HG03175 (cell line): ENCODE measurements around the gene CAPN15.
A peak's percentile ranks its signal among the peaks of the same experiment; 100 is the strongest.

Experiments
- ATAC-seq: cut with Tn5 transposase; IDR thresholded peaks from one replicate; pipeline ENCODE4 v1.9.1; 2021; ENCODE audit warnings: mild to moderate bottlenecking, moderate library complexity; ENCODE audit not compliant: unreplicated experiment

Gene CAPN15

DNA sequence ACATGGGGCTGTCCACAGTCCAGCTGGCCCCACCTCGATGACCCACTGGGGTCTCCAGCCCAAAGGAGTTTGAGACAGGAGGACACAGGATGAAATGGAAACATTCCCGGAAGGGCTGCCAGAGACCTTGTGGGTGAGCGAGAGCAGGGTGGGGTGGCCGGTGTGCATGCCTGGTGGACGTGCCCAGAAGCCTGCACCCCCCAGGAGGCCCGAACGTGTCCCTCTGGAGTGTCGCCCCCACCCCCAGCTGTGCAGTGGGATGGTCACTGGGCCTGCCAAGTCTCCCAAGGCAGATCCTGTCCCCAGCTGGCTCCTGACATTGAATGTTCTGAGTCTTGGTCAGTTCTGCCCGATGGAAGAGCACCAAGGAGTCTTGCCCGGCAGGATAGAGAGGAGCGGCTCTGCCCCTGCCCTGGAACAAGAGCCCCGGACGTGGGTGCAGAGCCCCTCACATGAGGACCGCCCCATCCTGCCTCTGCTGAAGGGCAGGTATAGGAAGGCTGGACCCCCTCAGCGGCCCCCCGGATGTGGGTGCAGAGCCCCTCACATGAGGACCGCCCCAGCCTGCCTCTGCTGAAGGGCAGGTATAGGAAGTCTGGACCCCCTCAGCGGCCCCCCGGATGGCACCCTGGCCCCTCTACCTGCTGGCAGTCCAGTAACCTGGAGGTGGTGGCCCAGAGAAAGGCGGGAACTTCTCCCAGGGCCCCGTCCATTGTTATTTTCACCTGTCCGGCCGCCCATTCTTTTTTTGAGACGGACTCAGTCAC is 3.1 kb upstream of the CAPN15 start:
- no peak for ATAC-seq

DNA sequence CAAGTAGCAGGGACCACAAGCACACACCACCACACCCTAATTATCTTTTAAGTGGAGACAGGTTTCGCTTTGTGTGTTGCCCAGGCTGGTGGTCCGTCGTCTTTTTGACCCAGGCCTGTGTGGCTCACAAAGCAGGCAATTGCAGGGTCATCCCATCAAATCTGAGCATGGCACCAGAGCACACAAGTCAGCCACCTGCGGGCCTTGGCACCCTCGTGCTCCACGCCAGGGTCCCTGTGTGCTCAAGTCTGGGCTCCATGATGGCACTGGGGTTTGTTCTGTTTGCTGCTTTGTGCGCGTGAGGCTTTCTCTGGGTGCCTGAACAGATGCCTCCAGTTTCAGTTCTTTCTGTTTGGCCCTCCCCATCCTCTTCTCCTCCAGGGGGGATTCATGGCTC is 2.4 kb upstream of the CAPN15 start:
- ATAC-seq: no peak

DNA sequence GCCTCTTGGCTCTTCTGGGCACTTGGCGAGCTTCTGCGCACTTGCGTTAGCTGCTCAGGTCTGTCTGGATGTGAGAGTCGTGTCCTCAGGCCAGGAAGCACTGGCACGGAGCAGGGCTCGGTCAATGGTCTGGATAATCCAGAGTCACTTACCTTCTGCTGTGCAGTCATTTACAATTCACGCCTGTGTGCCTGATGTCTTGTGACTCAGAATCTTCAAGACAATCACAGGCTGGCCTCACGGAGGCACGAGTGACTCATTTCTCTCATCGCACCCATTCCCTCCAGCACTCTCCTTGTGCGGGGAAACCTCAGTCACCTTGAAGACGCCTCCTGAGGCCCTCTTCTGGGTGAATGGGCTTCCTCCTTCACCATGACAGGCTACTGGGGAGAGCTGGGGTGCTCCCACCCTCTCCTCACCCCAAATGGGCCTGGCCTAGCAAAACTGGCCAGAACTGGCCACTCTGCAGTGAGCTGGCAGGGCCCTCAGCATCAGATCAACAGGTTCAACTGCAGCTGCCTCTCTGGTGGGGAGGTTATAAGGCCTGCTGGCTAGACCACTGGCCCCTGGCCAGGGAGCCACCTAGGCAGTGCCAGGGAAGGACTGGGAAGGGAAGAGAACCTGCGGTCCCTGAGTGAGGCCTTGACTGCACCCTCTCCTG is 1.9 kb upstream of the CAPN15 start:
- no peak for ATAC-seq

DNA sequence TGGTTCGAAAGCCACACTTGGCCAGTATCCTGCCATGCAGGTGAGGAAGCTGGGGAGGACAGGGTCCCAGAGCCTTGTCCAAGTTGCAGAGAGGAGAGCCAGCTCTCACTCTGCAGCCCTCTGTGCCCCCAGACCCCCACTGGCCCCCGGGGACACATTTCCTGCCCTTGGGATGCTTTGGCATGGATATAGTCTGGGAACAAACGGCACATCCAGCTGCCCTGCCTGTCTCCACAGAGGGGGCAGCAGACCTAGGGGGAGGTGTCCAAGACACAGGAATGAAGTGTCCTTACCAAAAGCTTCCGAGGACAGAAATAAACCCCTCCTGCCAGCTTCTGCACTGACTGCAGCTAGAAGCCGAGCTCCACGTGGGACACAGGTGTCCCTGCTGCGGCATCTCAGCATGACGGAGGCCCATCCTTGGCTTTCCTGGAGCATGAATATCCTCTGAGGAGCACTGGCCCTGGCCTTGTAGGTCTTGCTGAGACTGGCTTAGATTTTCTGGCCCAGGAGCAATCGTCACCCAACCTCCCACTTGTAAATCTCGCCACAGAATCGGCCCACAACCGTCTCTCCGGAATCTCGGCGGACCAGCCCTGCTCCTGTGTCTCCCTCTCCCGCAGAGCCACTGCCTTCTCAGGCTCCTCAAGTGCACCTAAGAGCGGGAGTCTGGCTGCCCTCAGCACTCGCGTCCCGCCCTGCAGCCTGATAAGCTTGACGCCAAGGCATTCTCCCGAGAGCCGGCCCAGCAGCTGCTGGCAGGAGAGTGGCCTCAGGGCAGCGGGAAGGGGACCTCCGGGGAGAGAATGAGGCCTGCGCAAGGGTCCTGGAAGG is 1.1 kb upstream of the CAPN15 start:
- no peak for ATAC-seq

DNA sequence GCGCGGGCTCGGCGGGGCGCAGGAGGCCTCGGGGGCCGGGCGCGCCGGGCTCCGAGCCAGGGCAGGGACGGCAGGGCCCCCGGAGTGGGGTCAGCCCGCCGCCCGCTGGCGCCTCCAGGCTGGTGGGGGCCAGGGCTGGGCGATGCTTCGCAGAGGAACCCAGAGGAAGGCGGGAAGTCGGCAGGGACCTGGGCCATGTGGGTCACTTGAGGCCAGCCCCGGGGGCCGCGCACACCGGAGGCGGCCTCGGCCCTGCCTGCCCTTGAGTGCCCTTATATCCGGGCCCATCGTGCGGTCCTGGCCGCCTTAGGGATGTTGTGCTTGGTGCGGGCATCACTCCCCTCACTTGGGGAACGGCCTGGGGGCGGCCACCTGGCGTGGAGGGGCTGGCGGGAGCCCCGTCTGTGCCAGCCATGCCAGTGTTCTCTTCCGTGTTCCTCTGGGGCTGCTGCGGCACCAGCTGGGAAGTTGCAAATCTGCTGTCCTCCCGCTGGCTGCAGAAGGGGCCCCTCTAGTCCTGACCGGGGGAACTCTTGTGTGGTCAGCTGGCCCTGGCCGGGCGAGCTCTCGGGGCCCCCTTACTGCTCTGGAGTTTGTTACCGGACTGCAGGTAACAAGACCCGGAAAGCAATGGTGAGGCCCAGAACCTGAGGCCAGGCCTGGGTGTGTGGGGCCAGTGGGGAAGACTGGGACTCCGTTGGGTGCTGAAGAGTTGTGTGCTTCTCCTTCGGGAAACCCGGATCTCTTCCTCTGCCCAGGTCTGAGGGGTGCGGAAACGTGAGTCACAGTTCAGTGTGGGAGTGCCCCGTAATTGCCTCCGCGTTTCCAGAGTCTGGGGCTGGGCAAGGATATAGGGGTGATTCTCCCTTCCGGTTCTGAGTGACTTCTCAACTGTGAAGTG is 849 bp downstream of the CAPN15 start:
- ATAC-seq: peak; percentile 8

GRCh38 chr16:529012-529575 is 1.6 kb downstream of the CAPN15 start:
- ATAC-seq: no peak

DNA sequence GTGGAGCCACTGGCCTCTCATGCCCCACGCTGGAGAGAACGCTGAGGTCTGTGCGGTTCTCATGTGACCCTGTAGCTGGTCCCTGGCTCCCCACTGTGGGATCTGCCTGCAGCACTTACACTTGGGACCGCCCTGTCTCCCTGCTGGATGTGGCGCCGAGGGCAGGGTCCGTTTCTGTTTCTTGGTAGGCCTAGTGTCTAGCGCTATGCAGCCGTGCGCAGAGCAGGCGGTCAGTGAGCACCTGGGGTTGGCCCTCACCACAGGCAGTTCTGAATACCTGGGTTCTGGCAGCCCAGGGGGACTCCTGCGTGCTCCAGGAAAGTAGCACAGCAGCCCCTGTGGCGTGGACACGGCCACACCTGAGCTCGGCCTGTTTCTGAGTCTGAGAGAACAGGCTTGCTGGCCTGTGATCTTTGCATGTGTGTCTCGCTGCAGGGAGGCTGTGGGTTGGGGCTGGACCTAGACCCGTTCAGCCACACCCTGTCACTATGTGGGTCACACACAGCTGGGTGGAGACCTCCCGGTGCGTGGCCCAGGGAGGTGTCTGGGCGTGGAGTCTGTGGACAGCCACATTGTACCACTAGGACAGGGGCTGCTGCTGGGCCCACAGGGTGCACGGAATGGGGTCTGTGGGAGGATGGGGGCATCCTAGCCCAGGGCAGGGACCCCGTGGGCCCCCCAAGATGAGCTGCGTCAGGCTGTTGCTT is 2.8 kb downstream of the CAPN15 start:
- ATAC-seq: no peak

DNA sequence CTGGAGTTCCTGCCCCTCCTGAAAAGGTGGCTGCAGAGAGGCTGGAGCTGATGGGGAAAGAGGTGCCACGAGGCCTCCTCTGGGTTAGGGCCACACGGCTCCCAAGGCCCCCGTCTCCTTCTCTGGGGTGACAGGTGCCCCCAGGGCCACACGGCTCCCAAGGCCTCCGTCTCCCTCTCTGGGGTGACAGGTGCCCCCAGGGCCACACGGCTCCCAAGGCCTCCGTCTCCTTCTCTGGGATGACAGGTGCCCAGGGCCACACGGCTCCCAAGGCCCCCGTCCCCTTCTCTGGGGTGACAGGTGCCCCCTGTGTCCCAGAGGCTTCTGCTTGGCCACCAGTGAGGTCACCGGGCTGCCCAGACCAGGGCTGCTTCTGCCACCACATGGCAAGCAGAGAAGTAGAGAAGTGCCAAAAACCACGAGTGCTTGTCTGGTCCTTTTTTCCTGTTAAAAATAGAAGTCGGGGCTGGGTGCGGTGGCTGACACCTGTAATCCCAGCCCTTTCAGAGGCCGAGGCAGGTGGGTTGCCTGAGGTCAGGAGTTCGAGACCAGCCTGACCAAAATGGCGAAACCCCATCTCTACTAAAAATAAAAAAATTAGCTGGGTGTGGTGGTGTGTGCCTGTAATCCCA is 4.1 kb downstream of the CAPN15 start:
- no peak for ATAC-seq

DNA sequence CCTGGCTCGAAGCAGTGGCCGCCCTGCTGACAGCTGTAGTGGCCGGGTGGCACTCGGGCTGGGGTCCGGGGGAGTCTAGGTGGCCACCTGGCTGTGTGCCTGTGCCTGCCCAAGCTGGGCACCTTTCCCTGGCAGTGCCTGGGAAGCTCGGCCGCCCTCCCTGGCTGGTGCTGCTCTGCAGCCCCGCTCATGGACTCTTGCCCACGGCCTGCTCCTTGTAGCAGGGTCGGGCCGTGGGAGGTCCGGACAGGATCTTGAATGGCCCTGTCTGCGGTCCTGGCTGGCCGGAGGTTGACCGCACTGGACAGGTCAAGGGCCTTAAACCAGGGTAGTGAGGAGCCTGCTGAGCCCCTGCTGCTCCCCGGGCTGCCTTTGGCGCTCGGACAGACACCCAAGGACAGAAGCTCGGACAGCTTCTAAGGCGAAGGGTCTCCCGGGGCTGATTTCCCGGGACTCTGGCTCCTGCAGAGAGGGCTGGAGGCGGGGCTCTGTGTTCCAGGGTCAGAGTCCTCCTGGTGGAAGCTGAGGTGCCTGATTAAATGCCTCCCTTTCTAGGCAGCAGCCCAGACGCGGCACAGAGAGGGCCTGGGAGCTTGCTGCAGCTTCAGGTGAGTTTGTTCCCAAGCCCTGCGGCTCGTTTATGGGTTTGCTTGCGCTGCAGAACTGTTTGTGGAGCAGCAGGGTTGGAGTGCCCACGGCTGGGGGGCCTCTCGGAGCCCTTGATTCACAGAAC is 6.0 kb downstream of the CAPN15 start:
- ATAC-seq: no peak

DNA sequence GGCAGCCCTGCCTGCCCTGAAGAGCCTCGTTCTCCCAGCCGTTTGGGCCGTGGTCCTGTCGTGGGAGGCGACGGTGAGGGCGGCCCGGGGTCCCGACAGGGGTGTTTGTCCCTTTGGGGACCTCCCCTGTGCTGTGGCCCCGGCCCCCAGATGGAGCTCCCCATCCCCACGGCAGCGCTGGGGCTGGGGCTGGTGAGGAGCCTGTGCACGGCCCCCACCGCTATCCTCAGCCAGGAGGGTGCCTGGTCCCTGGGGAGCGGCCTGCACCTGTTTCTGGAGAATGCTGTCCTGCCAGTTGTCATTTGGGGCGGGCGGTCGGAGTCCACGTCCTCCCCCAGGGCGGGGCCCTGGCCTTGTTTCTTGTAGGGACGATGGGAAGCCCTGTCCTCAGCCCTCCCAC is 6.6 kb downstream of the CAPN15 start:
- ATAC-seq: no peak

- ATAC-seq: no peak
These were observed 7.4 kb downstream of the CAPN15 start for GRCh38 chr16:534856-535445.

- no peak for ATAC-seq
These were observed 8.2 kb downstream of the CAPN15 start for GRCh38 chr16:535446-536405.

- ATAC-seq: no peak
These were observed 9.2 kb downstream of the CAPN15 start for GRCh38 chr16:536746-537145.

- no peak for ATAC-seq
These were observed 10.2 kb downstream of the CAPN15 start for GRCh38 chr16:537415-538335.

DNA sequence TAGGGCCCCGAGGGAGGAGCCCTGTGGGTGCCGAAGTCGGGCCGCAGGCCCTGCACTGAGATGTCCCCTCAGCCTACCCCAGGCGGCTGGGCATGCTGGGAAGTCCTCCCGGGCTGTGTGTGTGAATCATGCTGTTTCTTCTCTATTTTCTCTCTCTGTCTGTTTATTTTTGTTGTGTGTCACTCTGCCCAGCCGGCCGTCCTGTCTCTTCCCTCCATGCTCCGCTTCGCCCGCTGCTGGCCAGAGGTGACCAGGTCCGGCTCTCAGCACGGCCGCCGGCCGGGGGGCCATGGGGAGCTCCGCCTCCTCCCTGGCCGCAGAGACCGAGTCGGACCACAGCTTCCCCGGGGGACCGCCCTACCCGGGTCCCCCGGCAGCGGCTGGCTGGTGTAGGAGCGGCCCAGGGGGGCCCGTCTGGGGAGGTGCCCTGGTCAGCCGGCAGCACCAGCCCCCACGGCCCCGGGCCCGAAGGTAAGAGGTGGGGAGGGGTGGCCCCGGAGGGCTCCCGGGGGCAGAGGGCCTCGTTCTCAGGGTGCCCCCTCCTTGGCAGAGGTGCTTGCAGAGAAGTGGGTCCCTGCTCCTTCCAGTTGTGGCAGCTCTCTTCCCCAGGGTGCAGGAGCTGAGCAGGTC is 12.5 kb downstream of the CAPN15 start:
- no peak for ATAC-seq
